ENCODE data around the gene SMARCC1.

The SMARCC1 gene

GRCh38 chr3:47628426-47628825 lies 153.3 kb downstream of the SMARCC1 start:
- no peak for TF ChIP-seq CTCF (IDR thresholded peaks at IDR 0.05; ENCODE audit: low read length, missing control alignments)
- no peak overlapping the region for H3K4me3 ChIP-seq (replicated peaks; ENCODE audit: low read depth, low read length)
- DNase-seq (ENCODE audit: low read depth) = no peak

GRCh38 chr3:47622671-47623461 lies 158.8 kb downstream of the SMARCC1 start:
- H3K4me3 ChIP-seq (replicated peaks; ENCODE audit: low read depth, low read length) = no peak overlapping the region
- DNase-seq (ENCODE audit: low read depth) = no peak
- no peak for TF ChIP-seq CTCF (IDR thresholded peaks at IDR 0.05; ENCODE audit: low read length, missing control alignments)

- H3K4me3 ChIP-seq (replicated peaks; ENCODE audit: low read depth, low read length) = no peak overlapping the region
- DNase-seq (ENCODE audit: low read depth) = no peak
- no peak for TF ChIP-seq CTCF (IDR thresholded peaks at IDR 0.05; ENCODE audit: low read length, missing control alignments)
Measured at GRCh38 chr3:47617086-47618010, 164.3 kb downstream of the SMARCC1 start.

- H3K4me3 ChIP-seq (replicated peaks; ENCODE audit: low read depth, low read length) = no peak overlapping the region
- no peak for DNase-seq (ENCODE audit: low read depth)
- TF ChIP-seq CTCF (IDR thresholded peaks at IDR 0.05; ENCODE audit: low read length, missing control alignments) = no peak
Measured at GRCh38 chr3:47614788-47615187, 166.9 kb downstream of the SMARCC1 start.

GRCh38 chr3:47613722-47614121 lies 168.0 kb downstream of the SMARCC1 start:
- H3K4me3 ChIP-seq (replicated peaks; ENCODE audit: low read depth, low read length) = no peak overlapping the region
- TF ChIP-seq CTCF (IDR thresholded peaks at IDR 0.05; ENCODE audit: low read length, missing control alignments) = no peak
- no peak for DNase-seq (ENCODE audit: low read depth)

GRCh38 chr3:47612879-47613278 lies 168.8 kb downstream of the SMARCC1 start:
- no peak for TF ChIP-seq CTCF (IDR thresholded peaks at IDR 0.05; ENCODE audit: low read length, missing control alignments)
- DNase-seq (ENCODE audit: low read depth) = no peak
- no peak overlapping the region for H3K4me3 ChIP-seq (replicated peaks; ENCODE audit: low read depth, low read length)

Measured in fibroblast of pulmonary artery (primary cell).